ENCODE results near the gene TAOK2.

The TAOK2 gene

GRCh38 chr16:29987371-29988085, 13.9 kb downstream of the TAOK2 start:
- no peak for DNase-seq (ENCODE audit: low read depth in 2 of 2)

GRCh38 chr16:29988346-29989075, 14.8 kb downstream of the TAOK2 start:
- DNase-seq (ENCODE audit: low read depth in 2 of 2) = no peak

- DNase-seq (ENCODE audit: low read depth in 2 of 2) = no peak
Observed at GRCh38 chr16:29989111-29989858, 15.6 kb downstream of the TAOK2 start.

- no peak for DNase-seq (ENCODE audit: low read depth in 2 of 2)
Observed at GRCh38 chr16:29990034-29990433, 16.4 kb downstream of the TAOK2 start.

- DNase-seq (ENCODE audit: low read depth in 2 of 2) = no peak
Observed at GRCh38 chr16:29990883-29991570, 17.4 kb downstream of the TAOK2 start.

GRCh38 chr16:29991571-29991904, 17.9 kb downstream of the TAOK2 start:
- no peak for DNase-seq (ENCODE audit: low read depth in 2 of 2)

- DNase-seq (ENCODE audit: low read depth in 2 of 2) = no peak
Observed at GRCh38 chr16:29992344-29992967, 18.8 kb downstream of the TAOK2 start.

GRCh38 chr16:29993191-29993902, 19.7 kb downstream of the TAOK2 start:
- no peak for DNase-seq (ENCODE audit: low read depth in 2 of 2)

GRCh38 chr16:29993903-29994599, 20.4 kb downstream of the TAOK2 start:
- DNase-seq (ENCODE audit: low read depth in 2 of 2) = no peak

GRCh38 chr16:29994600-29995323, 21.1 kb downstream of the TAOK2 start:
- peak in 1 of 2 donors; percentile 14 for DNase-seq (ENCODE audit: low read depth in 2 of 2)

- peak; percentile 71 to 74 for DNase-seq (ENCODE audit: low read depth in 2 of 2)
Observed at GRCh38 chr16:29995324-29995910, 21.7 kb downstream of the TAOK2 start, which contains the start of gene HIRIP3. TSS of gene HIRIP3 (minus strand) at chr16:29995617. CDS start at chr16:29995605, 12 bp downstream.

GRCh38 chr16:29995911-29996765, 22.5 kb downstream of the TAOK2 start, which contains the start of gene INO80E:
TSS of gene INO80E (plus strand) at chr16:29996241. CDS start at chr16:29996311, 70 bp downstream.
- peak; percentile 99 for DNase-seq (ENCODE audit: low read depth in 2 of 2)

GRCh38 chr16:29996766-29997250, 23.1 kb downstream of the TAOK2 start:
- DNase-seq (ENCODE audit: low read depth in 2 of 2) = no peak

- no peak for DNase-seq (ENCODE audit: low read depth in 2 of 2)
Observed at GRCh38 chr16:29999605-30000004, 25.9 kb downstream of the TAOK2 start.

GRCh38 chr16:30000735-30001631, 27.3 kb downstream of the TAOK2 start:
- DNase-seq (ENCODE audit: low read depth in 2 of 2) = no peak

GRCh38 chr16:30002614-30003346, 29.1 kb downstream of the TAOK2 start:
- DNase-seq (ENCODE audit: low read depth in 2 of 2) = no peak
